ENCODE measurements around the gene TMEM231.
"Not testable (repeated sequence)": the region's sequence is repeated elsewhere in the genome, so short reads cannot be mapped to it uniquely, and the experiment has no call there.

The TMEM231 gene

GRCh38 chr16:75532142-75532765 lies 23.8 kb downstream of the TMEM231 start:
- no peak overlapping the region for H3K4me3 ChIP-seq (ENCODE audit: low read depth, low read length)
- in situ Hi-C loops (cut with HindIII; ENCODE audit: low sequenced_read_pairs), result no loop called here
- no peak for DNase-seq (ENCODE audit: low read depth, low spot score)
- no peak for TF ChIP-seq CTCF (IDR thresholded peaks at IDR 0.05; ENCODE audit: low read depth, low read length)

DNA sequence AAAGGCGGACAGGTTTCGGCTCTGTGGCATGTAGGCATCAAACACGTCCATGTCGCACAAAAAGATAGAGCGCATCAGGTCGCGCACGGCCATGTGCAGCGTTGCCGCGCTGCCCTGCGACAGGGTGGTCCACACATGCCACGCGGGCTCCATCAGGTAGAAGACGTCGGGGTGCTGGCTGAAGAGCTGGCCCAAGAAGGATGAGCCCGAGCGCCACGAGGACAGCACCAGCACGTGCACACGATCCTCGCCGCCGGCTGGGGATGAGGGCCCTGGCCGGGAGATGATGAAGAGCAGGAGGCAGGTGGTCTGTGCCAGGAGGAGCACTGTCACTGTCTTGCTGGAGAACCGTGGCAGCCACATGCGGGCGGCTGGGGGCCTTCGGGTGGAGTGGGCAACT lies 26.1 kb downstream of the TMEM231 start:
- no peak for DNase-seq (ENCODE audit: low read depth, low spot score)
- in situ Hi-C loops (cut with HindIII; ENCODE audit: low sequenced_read_pairs), result no loop called here

GRCh38 chr16:75529056-75529905 lies 26.8 kb downstream of the TMEM231 start:
- in situ Hi-C loops (cut with HindIII; ENCODE audit: low sequenced_read_pairs), result no loop called here
- no peak overlapping the region for H3K4me3 ChIP-seq (ENCODE audit: low read depth, low read length)
- no peak for TF ChIP-seq CTCF (IDR thresholded peaks at IDR 0.05; ENCODE audit: low read depth, low read length)
- no peak for DNase-seq (ENCODE audit: low read depth, low spot score)

More for the DNA sequence above, 26.1 kb downstream of the TMEM231 start:
- TF ChIP-seq CTCF (IDR thresholded peaks at IDR 0.05; ENCODE audit: low read depth, low read length), result no peak
- no peak overlapping the region for H3K4me3 ChIP-seq (ENCODE audit: low read depth, low read length)

- no peak for DNase-seq (ENCODE audit: low read depth, low spot score)
- no peak for TF ChIP-seq CTCF (IDR thresholded peaks at IDR 0.05; ENCODE audit: low read depth, low read length)
- no peak overlapping the region for H3K4me3 ChIP-seq (ENCODE audit: low read depth, low read length)
- in situ Hi-C loops (cut with HindIII; ENCODE audit: low sequenced_read_pairs), result no loop called here
Measured at GRCh38 chr16:75527825-75528299, 28.2 kb downstream of the TMEM231 start.

DNA sequence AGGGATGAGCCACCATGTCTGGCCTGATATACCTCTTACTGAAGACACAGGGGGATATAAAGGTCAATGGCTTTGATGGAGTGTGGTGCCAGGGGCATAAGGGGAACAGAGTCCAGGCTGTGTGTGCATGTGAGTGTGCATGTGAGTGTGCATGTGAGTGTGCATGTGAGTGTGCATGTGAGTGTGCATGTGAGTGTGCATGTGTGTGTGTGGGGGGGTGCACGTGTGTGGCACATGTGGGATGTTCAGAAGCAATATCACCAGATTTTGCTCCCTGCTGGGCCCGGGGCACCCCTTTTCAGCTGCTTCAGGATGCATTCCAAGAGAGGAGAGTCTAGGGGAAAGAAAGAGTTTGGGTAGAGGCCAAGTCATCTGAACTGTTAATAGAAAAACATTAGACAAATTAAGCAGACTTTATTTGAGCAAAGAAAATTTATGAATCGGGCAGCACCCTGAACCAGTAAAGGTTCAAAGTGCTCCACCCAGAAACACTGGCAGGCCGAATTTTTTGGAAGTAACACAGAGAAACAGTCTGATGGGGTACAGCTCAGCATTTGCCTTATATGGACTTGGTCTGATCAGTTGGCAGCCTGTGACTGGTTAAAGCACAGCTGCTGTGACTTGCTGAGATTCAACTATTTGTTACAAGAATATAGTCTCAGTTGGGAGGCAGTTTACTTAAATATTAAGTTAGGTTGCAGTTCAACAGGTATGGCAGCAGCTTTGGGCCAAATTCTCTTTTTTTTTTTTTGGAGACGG lies 29.8 kb downstream of the TMEM231 start:
- no peak for TF ChIP-seq CTCF (IDR thresholded peaks at IDR 0.05; ENCODE audit: low read depth, low read length)
- DNase-seq (ENCODE audit: low read depth, low spot score), result no peak
- in situ Hi-C loops (cut with HindIII; ENCODE audit: low sequenced_read_pairs), result no loop called here
- H3K4me3 ChIP-seq (ENCODE audit: low read depth, low read length), result no peak overlapping the region

DNA sequence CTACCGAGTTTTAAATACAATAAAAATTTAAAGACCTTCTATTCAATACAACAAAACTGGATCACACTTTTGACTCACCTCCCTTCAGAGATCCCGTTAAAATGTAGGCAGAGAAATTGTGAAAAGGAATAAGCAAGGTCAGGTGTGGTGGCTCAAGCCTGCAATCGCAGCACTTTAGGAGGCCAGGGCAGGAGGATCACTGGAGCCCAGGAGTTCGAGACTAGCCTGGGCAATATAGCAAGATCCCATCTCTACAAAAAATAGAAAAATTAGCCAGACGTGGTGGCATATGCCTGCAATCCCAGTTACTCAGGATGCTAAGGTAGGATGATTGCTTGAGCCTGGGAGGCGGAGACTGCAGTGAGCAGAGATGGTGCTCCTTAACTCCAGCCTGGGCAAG lies 36.9 kb downstream of the TMEM231 start:
- in situ Hi-C loops (cut with HindIII; ENCODE audit: low sequenced_read_pairs), result no loop called here
- no peak overlapping the region for H3K4me3 ChIP-seq (ENCODE audit: low read depth, low read length)
- DNase-seq (ENCODE audit: low read depth, low spot score), result no peak
- no peak for TF ChIP-seq CTCF (IDR thresholded peaks at IDR 0.05; ENCODE audit: low read depth, low read length)

- DNase-seq (ENCODE audit: low read depth, low spot score); in situ Hi-C loops (cut with HindIII; ENCODE audit: low sequenced_read_pairs): not testable (repeated sequence)
- peak overlapping the region; percentile 76 for H3K4me3 ChIP-seq (ENCODE audit: low read depth, low read length)
Measured at GRCh38 chr16:75516189-75516966, 39.7 kb downstream of the TMEM231 start.

Data from astrocyte of the spinal cord (primary cell).